HG02763 (cell line): ENCODE results near the gene MARVELD1.
"Not testable (repeated sequence)": the region's sequence is repeated elsewhere in the genome, so short reads cannot be mapped to it uniquely, and the experiment has no call there.

ENCODE experiments used
- ATAC-seq: cut with Tn5 transposase; IDR thresholded peaks from one replicate; pipeline ENCODE4 v1.9.1; 2021; ENCODE audit warnings: mild to moderate bottlenecking, moderate library complexity; ENCODE audit not compliant: unreplicated experiment

Gene MARVELD1

GRCh38 chr10:97689559-97690020 is 23.9 kb upstream of the MARVELD1 start:
- ATAC-seq = no peak

GRCh38 chr10:97690133-97690532 is 23.4 kb upstream of the MARVELD1 start:
- no peak for ATAC-seq

GRCh38 chr10:97698072-97698655 is 15.4 kb upstream of the MARVELD1 start:
- not testable (repeated sequence) for ATAC-seq

GRCh38 chr10:97701438-97702069 is 12.0 kb upstream of the MARVELD1 start:
- peak; percentile 68 for ATAC-seq

DNA sequence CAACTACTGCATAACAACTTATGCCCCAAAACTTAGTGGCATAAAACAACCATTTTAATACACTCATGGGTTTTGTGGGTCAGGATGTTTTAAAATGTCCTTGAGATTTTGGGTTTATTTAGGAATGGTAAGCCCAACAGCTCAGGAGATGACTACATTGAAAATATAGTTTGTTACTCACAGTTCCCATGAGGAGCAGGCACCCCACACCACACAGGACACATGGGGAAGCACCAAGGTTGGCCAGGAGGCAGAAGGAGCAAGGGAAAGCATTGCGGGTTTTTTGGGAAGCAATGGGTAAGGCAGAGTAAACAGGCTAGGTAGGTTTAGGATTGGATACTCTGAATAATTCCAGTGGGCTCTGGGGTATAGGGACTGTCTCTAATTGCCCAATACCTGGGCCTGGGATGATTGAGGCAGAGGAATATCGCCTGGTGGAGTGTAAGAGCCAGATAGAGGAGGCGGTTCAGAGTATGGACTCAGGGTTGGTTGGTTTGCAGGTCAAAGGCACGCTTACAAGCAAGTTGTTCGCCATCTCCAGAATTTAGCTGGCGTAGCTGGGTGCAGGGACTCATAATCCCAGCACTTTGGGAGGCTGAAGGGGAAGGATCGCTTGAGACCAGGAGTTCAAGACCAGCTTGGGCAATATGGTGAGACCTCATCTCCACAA is 10.0 kb upstream of the MARVELD1 start:
- ATAC-seq = no peak

DNA sequence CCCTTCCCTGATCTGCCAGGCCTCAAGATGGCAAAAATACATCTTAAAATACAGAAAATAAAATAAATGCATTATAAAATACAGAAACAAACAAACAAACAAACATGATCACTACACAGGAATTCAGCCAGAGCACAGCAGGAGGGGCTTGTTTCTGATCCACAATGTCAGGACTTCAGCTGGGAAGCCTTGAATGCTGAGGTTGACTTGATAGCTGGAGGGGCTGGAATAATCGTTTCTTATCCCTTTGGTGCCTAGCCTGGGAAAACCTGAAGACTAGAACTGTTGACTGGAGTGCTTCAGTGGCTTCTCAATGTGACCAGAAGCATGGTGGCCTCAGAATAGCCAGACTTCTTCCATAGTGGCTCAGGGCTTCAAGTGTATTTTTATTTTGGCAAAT is 9.2 kb upstream of the MARVELD1 start:
- no peak for ATAC-seq

GRCh38 chr10:97705006-97705670 is 8.4 kb upstream of the MARVELD1 start:
- ATAC-seq = no peak

- no peak for ATAC-seq
These were observed 6.2 kb upstream of the MARVELD1 start for GRCh38 chr10:97707134-97707861.

- ATAC-seq = no peak
These were observed 5.4 kb upstream of the MARVELD1 start for GRCh38 chr10:97708167-97708566.

DNA sequence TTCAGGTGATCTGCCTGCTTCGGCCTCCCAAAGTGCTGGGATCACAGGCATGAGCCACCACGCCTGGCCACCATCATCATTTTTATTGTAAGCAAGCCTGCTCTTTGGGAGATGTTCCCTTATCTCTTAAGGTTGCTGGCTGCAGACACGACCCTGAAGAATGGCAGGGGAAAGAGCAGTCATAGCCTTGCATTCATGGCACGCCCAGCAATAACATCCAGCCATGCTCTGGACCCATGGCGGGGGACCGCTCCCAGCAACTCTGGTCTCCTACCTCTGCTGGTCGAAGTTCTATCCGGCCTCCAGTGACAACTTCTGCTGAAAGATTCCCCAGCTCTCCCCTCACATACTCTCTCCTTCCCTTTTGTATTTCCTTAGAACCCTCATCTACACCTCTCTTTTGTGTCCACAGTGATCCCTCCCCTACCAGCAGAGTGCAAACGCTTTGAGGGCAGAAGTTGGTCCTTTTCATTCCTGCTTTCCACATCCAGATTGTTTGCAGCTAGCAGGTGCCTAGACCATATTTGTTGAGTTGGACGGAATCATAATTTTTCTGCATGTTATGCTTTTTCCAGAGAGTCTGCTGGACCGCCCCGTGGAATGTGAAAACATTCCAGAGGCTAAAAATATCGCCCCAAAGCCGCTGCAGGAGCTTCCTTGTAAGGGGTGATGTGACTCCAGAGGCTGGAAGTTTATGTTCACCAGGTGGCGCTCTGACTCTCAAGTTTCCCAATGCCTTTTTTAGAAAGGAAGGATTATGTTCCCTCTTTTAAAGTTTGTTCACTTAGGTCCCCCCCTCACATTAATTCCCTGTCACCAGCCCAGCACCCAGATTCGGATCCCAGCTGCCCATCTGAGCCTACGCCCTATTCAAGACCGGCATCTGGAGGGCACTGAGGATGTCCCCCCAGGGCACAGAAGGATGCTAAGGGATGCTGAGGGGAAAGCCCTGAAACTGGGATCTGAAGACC is 4.3 kb upstream of the MARVELD1 start:
- ATAC-seq = no peak

GRCh38 chr10:97711640-97712572 is 1.6 kb upstream of the MARVELD1 start:
- ATAC-seq = no peak

DNA sequence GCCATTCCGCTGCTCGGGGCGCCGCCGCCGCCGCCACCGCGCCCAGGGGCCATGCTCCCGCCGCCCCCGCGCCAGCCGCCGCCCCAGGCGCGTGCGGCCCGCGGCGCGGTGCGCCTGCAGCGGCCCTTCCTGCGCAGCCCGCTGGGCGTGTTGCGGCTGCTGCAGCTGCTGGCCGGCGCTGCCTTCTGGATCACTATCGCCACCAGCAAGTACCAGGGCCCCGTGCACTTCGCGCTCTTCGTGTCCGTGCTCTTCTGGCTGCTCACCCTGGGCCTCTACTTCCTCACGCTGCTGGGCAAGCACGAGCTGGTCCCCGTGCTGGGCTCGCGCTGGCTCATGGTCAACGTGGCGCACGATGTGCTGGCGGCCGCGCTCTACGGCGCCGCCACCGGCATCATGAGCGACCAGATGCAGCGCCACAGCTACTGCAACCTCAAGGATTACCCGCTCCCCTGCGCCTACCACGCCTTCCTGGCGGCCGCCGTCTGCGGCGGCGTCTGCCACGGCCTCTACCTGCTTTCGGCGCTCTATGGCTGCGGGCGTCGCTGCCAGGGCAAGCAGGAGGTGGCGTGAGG is 383 bp downstream of the MARVELD1 start:
- ATAC-seq = peak; percentile 68

DNA sequence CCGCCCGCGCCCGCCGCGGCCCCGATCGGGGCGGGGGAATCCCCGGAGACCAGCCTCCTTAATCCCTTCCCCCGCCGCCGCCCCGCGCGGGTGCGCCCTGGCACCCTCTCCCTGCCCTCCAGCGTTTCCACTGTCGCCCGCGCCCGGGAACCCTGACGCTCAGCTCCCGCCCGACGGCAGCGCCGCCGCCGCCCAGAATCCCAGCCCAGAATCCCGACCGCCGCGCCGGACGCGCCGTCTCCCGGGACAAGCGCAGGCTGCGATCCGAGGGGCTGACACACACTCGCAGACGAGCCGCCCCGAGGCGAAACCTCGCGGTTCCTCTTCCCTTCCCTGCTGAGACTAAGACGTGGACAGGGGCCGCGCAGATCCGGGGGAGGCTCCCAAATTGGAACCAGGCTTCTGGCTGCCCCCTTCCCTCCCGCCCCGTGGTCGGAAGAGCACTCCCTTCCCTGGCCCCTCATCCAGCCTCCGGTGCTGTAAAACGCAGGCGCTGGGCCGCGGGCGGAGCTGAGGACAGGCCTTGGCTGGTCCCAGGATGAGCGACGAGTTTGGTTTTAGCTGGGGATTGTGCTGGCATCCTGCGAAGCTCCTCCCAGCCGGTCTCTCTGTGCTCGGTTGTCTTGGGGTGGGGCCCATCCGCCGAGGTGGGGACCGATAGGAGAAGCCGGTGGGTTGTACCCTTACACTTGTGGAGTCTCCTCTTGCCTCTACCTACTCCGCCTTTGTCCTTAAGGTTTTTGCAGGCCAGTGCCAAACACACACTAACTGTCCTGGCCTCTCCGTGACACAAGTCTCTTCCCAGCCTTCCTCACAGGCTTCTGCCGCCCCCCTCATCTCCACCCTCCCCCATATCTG is 1.1 kb downstream of the MARVELD1 start:
- ATAC-seq = peak; percentile 11

GRCh38 chr10:97715259-97715874 is 1.8 kb downstream of the MARVELD1 start:
- no peak for ATAC-seq

DNA sequence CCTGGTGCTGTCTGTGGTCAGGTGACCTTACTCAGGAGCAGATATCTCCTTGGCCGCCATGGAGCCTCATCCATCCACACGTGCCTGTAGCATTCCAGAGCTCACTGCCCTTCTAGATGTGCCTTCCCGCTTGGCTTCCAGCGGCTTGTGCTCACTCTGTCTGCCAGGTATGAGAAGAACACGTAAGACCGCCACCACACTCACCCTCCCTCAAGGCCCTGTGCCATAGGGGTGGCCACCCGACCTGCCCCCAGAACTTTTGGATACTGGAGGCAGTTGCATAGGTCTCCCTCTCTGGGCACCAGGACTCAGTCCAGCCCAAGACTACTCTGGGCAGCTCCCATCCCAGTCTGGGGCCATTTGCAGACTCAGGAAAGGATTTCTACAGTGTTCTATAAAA is 4.1 kb downstream of the MARVELD1 start:
- ATAC-seq = no peak

- ATAC-seq = no peak
These were observed 4.6 kb downstream of the MARVELD1 start for GRCh38 chr10:97718178-97718577.

DNA sequence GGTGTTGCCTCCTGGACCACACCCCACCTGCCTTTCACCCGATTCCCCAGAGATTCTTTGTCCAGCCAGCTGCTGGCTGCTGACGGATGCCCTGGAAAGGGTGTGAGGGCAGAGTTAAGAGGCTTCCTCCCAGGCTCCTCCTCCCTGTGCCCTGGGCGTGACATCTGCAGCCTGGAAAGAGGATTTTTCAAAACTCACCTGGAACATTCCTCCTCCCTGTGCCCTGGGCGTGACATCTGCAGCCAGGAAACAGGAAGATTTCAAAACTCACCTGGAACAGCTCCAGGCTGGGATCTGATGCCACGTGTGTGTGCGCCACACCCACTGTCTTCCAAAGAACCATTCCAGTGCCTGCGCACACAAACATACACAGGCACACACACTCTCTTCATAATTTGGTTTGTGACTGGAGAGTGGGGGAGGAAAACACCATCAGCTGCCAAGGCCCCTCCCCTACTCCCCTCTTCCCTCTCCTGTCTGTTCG is 5.2 kb downstream of the MARVELD1 start:
- ATAC-seq = no peak
